ENCODE data around the gene SLC23A2. TPM values are rescaled to one million over a fixed set of nuclear protein-coding genes. Genes with fewer than 3 reads are reported as not detected.
"Not testable (repeated sequence)": the region's sequence is repeated elsewhere in the genome, so short reads cannot be mapped to it uniquely, and the experiment has no call there.

The SLC23A2 gene
- total RNA-seq, 1 donor from 2014 or later = 20.8 TPM

DNA sequence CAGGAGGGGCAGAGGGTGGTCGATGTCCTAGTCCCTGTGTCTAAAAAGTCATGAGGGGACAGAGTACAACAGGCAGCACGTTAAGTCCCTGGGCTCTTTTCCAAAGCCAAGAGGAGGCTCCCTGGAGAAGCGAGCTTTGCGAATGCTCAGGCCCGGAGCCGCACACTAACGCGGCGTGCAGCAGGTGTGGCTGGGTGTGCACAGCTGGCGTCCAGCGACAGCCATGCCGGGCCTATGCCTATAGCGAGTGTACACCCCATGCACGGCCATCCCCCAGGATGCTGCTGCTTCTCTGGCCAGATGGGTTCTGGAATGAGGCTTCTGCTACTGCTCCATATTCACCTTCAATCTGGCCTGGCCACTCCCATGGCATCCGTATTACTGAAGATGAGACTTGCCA, 148.3 kb downstream of the SLC23A2 start:
- TF ChIP-seq, protein P1, sequence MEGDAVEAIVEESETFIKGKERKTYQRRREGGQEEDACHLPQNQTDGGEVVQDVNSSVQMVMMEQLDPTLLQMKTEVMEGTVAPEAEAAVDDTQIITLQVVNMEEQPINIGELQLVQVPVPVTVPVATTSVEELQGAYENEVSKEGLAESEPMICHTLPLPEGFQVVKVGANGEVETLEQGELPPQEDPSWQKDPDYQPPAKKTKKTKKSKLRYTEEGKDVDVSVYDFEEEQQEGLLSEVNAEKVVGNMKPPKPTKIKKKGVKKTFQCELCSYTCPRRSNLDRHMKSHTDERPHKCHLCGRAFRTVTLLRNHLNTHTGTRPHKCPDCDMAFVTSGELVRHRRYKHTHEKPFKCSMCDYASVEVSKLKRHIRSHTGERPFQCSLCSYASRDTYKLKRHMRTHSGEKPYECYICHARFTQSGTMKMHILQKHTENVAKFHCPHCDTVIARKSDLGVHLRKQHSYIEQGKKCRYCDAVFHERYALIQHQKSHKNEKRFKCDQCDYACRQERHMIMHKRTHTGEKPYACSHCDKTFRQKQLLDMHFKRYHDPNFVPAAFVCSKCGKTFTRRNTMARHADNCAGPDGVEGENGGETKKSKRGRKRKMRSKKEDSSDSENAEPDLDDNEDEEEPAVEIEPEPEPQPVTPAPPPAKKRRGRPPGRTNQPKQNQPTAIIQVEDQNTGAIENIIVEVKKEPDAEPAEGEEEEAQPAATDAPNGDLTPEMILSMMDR (IDR thresholded peaks at IDR 0.05; ENCODE audit: insufficient read depth, low read depth, low read length) = no peak
- TF ChIP-seq EZH2 (IDR thresholded peaks at IDR 0.05; ENCODE audit: insufficient read depth, low read length) = no peak
- Histone ChIP-seq H4K20me1 (ENCODE audit: insufficient read depth, low read length) (no peaks in the 10 kb centered on the region), H3K36me3 (ENCODE audit: insufficient read depth, low read length) (peaks cover 5% of the 10 kb centered on the region), H3K9ac (ENCODE audit: low read length) (no peak overlapping the region), H3K27me3 (ENCODE audit: insufficient read depth, low read length) (no peaks in the 10 kb centered on the region), H3K27ac (ENCODE audit: low read depth, low read length) (no peak overlapping the region), H3K4me3 (ENCODE audit: insufficient read depth, low read depth, low read length) (no peak overlapping the region), H2AFZ (ENCODE audit: low read depth, low read length) (no peak overlapping the region), H3K9me3 (ENCODE audit: insufficient read depth, low read depth, low read length) (no peaks in the 10 kb centered on the region), H3K4me2 (ENCODE audit: low read length) (no peak overlapping the region), H3K4me1 (ENCODE audit: insufficient read depth, low read length) (no peaks in the 10 kb centered on the region), H3K79me2 (ENCODE audit: insufficient read depth, low read length) (no peaks in the 10 kb centered on the region)
- no peak for FAIRE-seq
- DNase-seq (ENCODE audit: low read depth) = no peak
- no peak overlapping the region for H3K27ac Mint-ChIP-seq (ENCODE audit: unreplicated experiment)
- H3K4me3 Mint-ChIP-seq (ENCODE audit: unreplicated experiment) = no peak overlapping the region
- no peaks in the 10 kb centered on the region for H3K27me3 Mint-ChIP-seq (ENCODE audit: low read depth, unreplicated experiment)
- no peaks in the 10 kb centered on the region for H3K9me3 Mint-ChIP-seq (ENCODE audit: unreplicated experiment)
- no peaks in the 10 kb centered on the region for H3K4me1 Mint-ChIP-seq (ENCODE audit: low read depth, unreplicated experiment)
- H3K36me3 Mint-ChIP-seq (ENCODE audit: low read depth, unreplicated experiment) = peaks cover 12% of the 10 kb centered on the region

DNA sequence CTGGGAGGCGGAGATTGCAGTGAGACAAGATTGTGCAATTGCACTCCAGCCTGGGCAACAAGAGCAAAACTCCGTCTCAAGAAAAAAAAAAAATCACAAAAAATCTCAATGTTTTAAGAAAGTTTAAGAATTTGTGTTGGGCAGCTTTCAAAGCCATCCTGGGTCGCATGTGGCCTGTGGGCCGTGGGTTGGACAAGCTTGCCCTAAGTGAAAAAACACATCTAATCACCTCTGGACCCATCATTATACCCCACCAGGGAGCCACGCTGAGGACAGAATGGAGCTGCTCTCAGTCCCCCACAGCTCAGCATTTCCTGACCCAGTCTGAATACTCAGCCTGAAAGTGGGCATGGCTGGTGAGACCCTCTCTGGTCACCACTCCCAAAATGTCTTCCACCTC, 150.3 kb downstream of the SLC23A2 start:
- FAIRE-seq (no peak), DNase-seq (ENCODE audit: low read depth) (no peak)
- Histone ChIP-seq H3K4me3 (ENCODE audit: insufficient read depth, low read depth, low read length) (no peak overlapping the region), H3K27ac (ENCODE audit: low read depth, low read length) (no peak overlapping the region), H3K4me1 (ENCODE audit: insufficient read depth, low read length) (no peaks in the 10 kb centered on the region), H3K27me3 (ENCODE audit: insufficient read depth, low read length) (no peaks in the 10 kb centered on the region), H3K79me2 (ENCODE audit: insufficient read depth, low read length) (no peaks in the 10 kb centered on the region), H4K20me1 (ENCODE audit: insufficient read depth, low read length) (no peaks in the 10 kb centered on the region), H3K36me3 (ENCODE audit: insufficient read depth, low read length) (peaks cover 3% of the 10 kb centered on the region), H2AFZ (ENCODE audit: low read depth, low read length) (no peak overlapping the region), H3K9ac (ENCODE audit: low read length) (no peak overlapping the region), H3K4me2 (ENCODE audit: low read length) (no peak overlapping the region), H3K9me3 (ENCODE audit: insufficient read depth, low read depth, low read length) (no peaks in the 10 kb centered on the region)
- no peaks in the 10 kb centered on the region for H3K9me3 Mint-ChIP-seq (ENCODE audit: unreplicated experiment)
- TF ChIP-seq, protein P1 (IDR thresholded peaks at IDR 0.05; ENCODE audit: insufficient read depth, low read depth, low read length) = no peak
- no peak for TF ChIP-seq EZH2 (IDR thresholded peaks at IDR 0.05; ENCODE audit: insufficient read depth, low read length)
- no peak overlapping the region for H3K4me3 Mint-ChIP-seq (ENCODE audit: unreplicated experiment)
- H3K4me1 Mint-ChIP-seq (ENCODE audit: low read depth, unreplicated experiment) = no peaks in the 10 kb centered on the region
- H3K36me3 Mint-ChIP-seq (ENCODE audit: low read depth, unreplicated experiment) = peaks cover 8% of the 10 kb centered on the region
- no peaks in the 10 kb centered on the region for H3K27me3 Mint-ChIP-seq (ENCODE audit: low read depth, unreplicated experiment)
- H3K27ac Mint-ChIP-seq (ENCODE audit: unreplicated experiment) = no peak overlapping the region

GRCh38 chr20:4848829-4849228, 152.5 kb downstream of the SLC23A2 start:
- not testable (repeated sequence) for H3K4me3 Mint-ChIP-seq (ENCODE audit: unreplicated experiment); H3K79me2 ChIP-seq (ENCODE audit: insufficient read depth, low read length); H3K9ac ChIP-seq (ENCODE audit: low read length); DNase-seq (ENCODE audit: low read depth); H3K27ac ChIP-seq (ENCODE audit: low read depth, low read length); H3K4me1 Mint-ChIP-seq (ENCODE audit: low read depth, unreplicated experiment); H3K9me3 Mint-ChIP-seq (ENCODE audit: unreplicated experiment); H3K4me2 ChIP-seq (ENCODE audit: low read length); H3K9me3 ChIP-seq (ENCODE audit: insufficient read depth, low read depth, low read length); H3K27me3 ChIP-seq (ENCODE audit: insufficient read depth, low read length); FAIRE-seq; H3K36me3 ChIP-seq (ENCODE audit: insufficient read depth, low read length); H3K27ac Mint-ChIP-seq (ENCODE audit: unreplicated experiment); H3K4me3 ChIP-seq (ENCODE audit: insufficient read depth, low read depth, low read length); H3K27me3 Mint-ChIP-seq (ENCODE audit: low read depth, unreplicated experiment); H3K36me3 Mint-ChIP-seq (ENCODE audit: low read depth, unreplicated experiment); H4K20me1 ChIP-seq (ENCODE audit: insufficient read depth, low read length); H3K4me1 ChIP-seq (ENCODE audit: insufficient read depth, low read length); H2AFZ ChIP-seq (ENCODE audit: low read depth, low read length)

Measured in astrocyte (in vitro differentiated cells and primary cell).